DND-41 (cell line): ENCODE data around the gene SLC25A13.

Experiments used
- EZH2 ChIP-seq: IDR thresholded peaks from 3 replicates; pipeline ENCODE4 v1.6.1; 2012; ENCODE audit warnings: borderline replicate concordance, low read depth, mild to moderate bottlenecking, moderate library complexity, low read length, inconsistent platforms; ENCODE audit not compliant: severe bottlenecking
- TF ChIP-seq, protein P1 (sequence below): IDR thresholded peaks from 2 replicates; pipeline ENCODE4 v1.5.1; 2012; ENCODE audit warnings: borderline replicate concordance, low read length, moderate library complexity, mild to moderate bottlenecking; ENCODE audit not compliant: poor library complexity, severe bottlenecking; ENCODE audit errors: extremely low read depth

DNA sequence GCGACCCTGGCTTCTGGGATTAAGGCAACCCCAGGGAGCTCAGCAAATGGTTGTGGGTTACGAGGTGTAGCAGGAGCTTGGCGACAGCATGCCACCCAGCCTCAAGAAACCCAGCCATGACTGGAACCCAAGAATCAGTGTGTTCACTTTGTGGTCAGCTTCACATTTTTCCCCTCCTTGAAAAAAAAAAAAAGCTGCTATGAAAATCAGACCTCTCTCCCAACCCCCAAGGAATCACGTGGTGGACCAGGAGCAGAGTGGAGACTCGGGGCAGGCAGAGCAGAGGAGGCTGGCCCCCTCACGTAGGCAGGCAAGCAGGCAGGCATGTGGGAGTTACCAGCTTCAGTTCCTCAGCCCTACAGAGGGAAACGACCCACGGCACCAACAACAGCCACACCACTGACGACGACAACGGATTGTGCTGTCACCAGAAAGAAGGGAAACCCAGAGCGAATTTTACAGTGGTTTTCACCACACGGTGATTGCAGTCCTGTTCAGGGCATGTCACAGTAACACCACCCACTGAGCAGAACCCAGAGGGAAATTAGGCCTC lies 203.4 kb downstream of the SLC25A13 start:
- TF ChIP-seq, protein P1, sequence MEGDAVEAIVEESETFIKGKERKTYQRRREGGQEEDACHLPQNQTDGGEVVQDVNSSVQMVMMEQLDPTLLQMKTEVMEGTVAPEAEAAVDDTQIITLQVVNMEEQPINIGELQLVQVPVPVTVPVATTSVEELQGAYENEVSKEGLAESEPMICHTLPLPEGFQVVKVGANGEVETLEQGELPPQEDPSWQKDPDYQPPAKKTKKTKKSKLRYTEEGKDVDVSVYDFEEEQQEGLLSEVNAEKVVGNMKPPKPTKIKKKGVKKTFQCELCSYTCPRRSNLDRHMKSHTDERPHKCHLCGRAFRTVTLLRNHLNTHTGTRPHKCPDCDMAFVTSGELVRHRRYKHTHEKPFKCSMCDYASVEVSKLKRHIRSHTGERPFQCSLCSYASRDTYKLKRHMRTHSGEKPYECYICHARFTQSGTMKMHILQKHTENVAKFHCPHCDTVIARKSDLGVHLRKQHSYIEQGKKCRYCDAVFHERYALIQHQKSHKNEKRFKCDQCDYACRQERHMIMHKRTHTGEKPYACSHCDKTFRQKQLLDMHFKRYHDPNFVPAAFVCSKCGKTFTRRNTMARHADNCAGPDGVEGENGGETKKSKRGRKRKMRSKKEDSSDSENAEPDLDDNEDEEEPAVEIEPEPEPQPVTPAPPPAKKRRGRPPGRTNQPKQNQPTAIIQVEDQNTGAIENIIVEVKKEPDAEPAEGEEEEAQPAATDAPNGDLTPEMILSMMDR: no peak
- no peak for TF ChIP-seq EZH2
